A375 (cell line): ENCODE measurements around the gene PITX1. TPM values are rescaled to one million over a fixed set of nuclear protein-coding genes. Genes with fewer than 3 reads are reported as not detected.

Source experiments
- total RNA-seq: library from RNA; depleted of rRNA; stranded (reverse); fragments of >200 nt; shearing (Covaris generic); gene quantifications from 2 replicates; pipeline ENCODE4 v1.2.3, GENCODE V29; 2014; rRNA removed

The PITX1 gene
- total RNA-seq, result 1.2 and 2.1 TPM in 2 replicates

DNA sequence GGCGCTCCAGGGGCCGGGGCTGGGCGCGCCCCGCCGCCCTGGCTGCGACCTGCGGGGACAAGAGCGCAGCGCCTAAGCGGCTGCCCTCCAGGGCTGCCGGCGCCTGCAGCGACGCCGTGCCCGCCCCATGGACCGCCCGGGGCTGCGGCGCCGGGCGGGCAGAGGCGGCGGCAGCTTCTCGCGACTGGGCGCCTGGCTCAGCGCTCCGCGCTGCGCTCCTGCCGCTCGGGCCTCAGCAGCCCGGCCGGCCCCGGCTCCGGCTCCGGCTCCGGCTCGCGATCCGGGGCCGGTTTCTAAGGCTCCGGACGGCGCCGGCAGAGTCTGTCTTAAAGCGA is at the start of gene PITX1:
TSS of gene PITX1 (minus strand) at position 328 of the 335 bp plus-strand sequence. CDS start 347 bp downstream, outside the sequence.

Other genes with a start within 250 kb of the PITX1 start
- gene C5orf24, start 188.3 kb downstream of the PITX1 start, total RNA-seq, result 49.9 and 53.9 TPM in 2 replicates
- gene TXNDC15, start 159.9 kb downstream of the PITX1 start, total RNA-seq, result 67.6 and 83.0 TPM in 2 replicates
- gene PCBD2, start 129.1 kb downstream of the PITX1 start, total RNA-seq, result 6.0 and 7.4 TPM in 2 replicates
- gene CATSPER3, start 66.3 kb downstream of the PITX1 start, total RNA-seq, result 0.49 TPM in 1 of 2 replicates, not detected in the other